HG03139 (cell line): ENCODE data around the gene NOP56.

Experiments used
- ATAC-seq: cut with Tn5 transposase; IDR thresholded peaks from one replicate; pipeline ENCODE4 v1.9.1; 2021; ENCODE audit not compliant: unreplicated experiment

Gene NOP56

DNA sequence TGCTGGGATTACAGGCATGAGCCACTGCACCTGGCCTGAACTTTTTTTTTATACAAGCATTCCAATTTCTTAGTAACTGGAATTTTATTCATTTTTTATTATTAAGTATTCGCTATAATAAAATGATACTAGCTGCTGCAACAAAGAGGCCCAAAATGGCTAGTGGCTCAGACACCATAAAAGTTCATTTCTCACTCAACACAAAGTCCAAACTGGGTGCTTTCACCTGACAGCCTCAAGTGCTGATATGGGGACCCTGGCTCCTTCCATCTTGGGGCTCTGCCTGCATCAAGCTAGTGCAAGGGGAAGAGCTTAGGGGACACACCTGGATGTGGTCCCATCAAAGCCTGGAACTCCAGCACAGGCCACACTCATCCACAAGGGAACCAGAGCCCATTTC lies 12.2 kb upstream of the NOP56 start:
- no peak for ATAC-seq

DNA sequence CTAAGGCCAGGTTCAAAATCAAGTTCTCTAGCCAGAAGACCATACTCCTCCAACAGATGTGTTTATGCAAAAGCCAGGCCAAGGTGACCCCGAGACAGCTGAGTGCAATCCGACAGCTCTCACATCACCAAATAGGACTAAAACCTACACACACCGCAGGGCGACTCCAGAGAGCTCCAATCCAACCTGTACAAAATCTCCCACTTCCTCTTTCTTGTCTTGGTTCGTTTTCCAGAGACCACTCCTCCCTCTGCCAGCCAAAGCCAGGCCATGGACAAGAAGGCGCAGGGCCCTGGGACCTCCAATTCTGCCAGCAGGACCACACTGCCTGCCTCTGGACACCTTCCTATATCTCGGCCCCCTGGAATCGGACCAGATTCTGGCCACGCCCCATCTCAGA lies 11.5 kb upstream of the NOP56 start:
- no peak for ATAC-seq

DNA sequence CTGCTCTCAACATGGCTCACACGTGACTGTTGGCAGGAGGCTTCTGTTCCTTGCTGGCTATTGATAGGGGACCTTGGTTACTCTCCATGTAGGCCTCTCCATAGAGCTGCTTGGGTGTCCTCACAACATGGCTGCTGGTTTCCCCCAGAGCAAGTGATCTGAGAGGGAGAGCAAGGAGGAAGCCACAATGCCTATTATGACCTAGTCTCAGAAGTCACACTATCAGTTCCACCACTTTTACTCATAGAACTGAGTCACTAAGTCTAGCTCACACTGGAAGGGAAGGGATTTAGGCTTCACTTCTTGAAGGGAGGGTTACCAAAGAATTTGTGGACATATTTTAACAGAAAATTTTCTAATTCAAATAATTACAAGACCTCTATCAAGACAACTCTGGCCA lies 8.7 kb upstream of the NOP56 start:
- ATAC-seq = no peak

DNA sequence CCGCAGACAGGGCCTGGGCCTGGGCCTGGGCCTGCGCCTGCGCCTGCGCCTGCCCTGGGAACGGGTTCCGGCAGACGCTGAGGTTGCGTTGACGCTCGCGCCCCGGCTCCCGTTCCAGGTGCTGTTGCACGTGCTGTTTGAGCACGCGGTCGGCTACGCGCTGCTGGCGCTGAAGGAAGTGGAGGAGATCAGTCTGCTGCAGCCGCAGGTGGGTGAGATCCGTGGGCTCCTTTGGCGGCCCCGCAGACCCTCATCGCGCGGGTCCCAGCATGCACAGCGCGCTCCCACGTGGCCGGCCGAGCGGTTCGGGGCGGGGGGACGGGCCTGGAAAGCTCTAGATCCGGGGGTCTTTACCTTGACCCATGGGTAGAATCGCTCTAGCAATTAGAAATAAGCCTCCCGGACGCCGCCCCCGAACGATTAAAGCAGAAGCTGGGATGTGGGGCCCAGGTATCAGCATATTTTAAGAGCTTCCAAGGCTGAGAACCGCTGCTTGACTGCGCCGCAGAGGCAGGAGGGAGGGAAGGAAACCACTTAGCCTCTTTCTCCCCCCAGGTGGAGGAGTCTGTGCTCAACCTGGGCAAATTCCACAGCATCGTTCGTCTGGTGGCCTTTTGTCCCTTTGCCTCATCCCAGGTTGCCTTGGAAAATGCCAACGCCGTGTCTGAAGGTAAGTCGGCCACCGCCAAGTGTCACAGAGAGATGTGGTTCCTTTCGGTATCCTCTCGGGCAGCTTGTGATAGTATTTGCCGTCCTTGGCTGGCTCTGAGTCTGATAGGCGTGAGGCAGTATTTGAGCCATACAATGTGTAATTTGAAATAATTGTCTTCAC lies 508 bp downstream of the NOP56 start:
- peak; percentile 32 for ATAC-seq

DNA sequence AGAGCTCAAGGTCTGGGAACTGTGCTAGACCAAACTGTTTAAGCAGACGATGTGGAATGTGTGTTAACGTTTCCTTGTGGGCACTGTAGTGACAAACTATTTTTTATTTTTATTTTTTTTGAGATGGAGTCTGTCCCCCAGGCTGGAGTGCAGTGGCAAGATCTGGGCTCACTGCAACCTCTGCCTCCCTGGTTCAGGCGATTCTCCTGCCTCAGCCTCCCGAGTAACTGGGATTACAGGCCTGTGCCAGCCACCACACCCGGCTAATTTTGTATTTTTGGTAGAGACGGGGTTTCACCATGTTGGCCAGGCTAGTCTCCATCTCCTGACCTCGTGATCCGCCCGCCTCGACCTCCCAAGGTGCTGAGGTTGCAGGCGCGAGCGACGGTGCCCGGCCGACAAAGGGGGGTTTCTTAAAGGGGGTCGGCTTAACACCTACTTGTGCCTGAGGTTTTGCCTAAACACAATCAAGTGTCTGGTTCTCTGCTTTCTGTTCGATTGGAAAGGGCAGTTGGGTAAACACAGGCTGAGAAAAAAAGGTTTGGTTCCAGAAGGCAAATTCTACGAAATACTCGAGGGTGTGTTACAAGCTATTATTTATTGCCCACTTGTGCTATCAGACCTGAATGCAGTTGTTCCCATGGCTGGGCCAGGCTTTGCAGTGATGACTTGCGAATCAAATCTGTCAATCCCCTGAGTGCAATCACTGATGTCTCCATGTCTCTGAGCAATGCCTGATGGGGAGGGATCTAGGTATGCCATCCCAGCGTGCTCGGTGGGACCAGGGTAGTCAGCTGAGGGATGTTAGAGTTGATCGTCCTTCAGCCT lies 1.3 kb downstream of the NOP56 start:
- ATAC-seq = no peak

DNA sequence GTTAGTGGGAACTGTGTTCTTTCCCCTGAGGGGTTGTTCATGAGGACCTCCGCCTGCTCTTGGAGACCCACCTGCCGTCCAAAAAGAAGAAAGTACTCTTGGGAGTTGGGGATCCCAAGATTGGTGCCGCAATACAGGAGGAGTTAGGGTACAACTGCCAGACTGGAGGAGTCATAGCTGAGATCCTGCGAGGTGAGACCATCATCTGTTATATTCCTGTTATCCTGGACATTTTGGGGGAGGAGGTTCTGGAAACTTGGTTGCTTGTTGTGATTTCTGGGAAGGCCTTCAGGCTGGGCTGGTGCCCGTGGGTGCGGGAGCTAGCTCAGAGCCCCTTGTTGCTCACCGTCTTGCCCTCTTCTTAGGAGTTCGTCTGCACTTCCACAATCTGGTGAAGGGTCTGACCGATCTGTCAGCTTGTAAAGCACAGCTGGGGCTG lies 2.0 kb downstream of the NOP56 start:
- ATAC-seq = no peak

DNA sequence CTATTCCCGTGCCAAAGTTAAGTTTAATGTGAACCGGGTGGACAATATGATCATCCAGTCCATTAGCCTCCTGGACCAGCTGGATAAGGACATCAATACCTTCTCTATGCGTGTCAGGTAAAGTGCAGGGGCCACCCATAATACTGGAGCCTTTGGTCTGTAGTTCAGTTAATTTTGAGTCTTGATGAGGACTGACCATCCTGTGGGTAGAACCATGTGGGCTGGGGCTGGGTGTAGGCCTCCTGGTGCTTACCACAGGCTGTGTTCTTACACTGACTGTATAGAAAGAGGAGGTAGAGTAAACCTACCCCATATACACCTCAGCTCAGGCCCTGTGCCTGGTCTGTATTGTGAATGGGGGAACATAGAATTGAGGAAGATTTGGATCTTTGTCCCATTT lies 2.4 kb downstream of the NOP56 start:
- ATAC-seq = no peak

DNA sequence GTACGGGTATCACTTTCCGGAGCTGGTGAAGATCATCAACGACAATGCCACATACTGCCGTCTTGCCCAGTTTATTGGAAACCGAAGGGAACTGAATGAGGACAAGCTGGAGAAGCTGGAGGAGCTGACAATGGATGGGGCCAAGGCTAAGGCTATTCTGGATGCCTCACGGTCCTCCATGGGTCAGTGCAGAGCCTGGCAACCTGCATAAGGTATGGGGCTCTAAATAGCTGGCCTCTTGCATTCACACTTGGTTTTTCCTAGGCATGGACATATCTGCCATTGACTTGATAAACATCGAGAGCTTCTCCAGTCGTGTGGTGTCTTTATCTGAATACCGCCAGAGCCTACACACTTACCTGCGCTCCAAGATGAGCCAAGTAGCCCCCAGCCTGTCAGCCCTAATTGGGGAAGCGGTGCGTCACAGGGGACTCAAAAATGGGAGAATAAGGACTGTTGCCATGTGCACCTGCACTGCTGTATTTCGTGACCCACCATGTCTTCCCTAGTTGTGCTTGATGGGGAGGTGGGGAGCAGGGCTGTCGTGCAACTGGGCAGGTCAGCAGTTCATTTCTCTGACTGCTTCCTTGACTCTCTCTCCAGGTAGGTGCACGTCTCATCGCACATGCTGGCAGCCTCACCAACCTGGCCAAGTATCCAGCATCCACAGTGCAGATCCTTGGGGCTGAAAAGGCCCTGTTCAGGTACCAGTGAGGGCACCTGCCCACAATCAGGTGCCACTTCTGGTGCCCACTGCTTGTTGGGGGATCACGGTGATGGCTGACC lies 3.1 kb downstream of the NOP56 start:
- ATAC-seq = no peak

DNA sequence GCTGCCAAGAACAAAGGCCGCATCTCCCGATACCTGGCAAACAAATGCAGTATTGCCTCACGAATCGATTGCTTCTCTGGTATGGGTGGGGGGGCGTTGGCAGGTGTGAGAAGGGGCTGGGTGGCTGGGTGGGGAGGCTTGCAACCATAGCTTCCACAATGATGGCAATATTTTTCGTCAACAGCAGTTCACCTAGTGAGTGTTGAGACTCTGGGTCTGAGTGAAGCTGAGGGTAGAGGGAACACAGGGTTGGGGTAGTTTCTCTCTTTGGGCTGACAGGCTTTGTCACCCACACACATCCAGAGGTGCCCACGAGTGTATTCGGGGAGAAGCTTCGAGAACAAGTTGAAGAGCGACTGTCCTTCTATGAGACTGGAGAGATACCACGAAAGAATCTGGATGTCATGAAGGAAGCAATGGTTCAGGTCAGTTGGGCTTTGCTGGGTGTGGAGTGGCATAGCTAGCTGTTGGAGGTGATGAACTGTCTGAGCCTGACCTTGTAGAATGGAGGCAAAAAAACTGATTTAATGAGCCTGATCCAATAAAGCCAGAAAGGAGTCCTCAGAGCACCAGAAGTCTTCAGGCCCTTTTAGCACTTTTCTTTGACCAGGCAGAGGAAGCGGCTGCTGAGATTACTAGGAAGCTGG lies 4.2 kb downstream of the NOP56 start:
- ATAC-seq = no peak

DNA sequence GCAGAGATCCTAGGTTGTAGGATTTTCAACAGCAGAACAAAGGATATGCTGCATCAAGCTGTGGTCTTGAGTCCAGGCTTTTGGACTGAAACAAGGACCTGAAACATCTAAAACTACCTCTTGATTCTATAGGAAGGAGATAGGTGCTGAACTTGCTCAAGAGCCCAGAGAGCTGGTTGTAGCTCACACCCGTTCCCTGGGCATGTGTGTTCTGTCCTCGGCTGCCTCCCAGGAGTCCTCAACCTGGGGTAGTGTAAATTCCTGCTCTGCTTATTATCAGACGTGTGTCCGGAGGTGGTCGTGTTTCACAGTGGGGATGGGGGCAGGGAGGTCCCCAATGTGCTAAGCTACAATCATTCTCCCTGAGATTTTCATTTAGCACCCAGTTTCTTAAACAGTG lies 4.8 kb downstream of the NOP56 start:
- no peak for ATAC-seq

DNA sequence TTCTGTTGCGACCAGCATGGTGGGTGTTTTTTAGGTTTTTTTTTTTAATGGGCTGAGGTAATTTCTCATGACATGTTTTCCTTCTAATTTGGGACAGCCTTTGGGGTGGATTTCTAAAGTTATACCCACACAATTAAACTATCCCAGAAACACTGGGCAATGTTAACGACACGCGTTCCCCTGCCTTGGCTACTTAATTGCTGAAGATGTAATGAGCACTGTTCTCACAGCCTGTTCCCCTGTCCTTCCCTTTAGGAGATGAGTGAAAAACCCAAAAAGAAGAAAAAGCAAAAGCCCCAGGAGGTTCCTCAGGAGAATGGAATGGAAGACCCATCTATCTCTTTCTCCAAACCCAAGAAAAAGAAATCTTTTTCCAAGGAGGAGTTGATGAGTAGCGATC lies 5.2 kb downstream of the NOP56 start:
- ATAC-seq = no peak

DNA sequence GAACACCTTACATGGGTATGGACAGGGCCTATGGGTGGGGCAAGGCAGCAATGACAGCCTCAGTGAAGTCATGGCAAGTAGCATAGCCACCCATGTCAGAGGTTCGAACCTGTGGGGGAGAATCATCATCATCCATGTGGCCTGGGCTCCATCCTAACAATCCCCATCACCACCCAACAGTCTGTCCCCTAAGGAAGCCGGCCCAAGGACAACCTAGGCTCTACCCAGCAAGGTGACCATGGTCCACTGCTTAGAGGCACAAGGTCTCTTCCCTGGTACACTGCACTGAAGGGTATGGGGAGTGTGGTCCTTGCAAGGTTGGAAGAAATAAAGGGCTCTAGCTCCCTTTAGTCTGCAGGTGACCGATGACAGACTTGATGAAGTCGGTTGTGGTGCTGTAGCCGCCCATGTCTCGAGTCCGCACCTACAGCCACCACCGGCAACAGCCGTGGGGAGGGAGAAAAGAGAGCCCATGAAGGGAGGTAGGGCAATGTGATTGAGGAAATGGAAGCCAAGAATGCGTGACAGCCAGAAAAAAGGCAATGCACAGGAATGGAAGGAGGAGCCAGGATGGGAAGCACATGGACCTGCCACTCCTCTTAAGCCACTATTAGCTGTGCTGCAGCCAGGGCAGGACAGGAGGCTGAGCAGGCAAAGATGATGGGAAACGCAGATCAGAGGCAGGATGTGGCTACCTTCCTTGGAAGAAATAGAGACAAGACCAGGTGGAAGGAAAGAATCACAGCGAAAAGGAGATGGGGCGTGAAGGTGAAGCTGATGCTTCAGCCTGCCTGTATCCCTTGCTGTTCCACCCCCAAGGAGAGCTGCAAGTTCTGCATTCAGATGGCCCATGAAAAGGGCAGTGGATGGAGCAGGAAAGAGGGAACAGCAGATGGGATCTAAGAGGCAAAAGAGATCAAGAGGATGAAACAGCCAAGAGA lies 6.3 kb downstream of the NOP56 start:
- no peak for ATAC-seq

DNA sequence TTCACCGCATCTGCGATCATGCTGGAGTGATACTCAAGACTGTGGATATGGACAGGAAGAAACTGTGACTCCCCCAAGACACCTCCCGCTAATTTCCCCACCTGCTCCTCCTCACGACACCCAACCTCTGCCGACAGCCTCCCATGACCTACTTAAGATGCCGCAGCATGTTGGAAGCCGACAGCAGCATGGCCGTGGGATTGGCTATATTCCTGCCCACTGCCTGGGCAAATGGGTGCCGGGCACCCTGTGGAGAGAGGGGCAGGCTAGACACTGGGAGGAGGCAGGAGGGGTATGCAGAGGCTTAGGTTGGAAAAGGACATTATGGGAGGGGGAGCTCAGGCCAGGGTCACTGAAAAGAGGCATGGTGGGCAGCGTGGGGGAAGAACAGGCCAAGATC lies 7.1 kb downstream of the NOP56 start:
- no peak for ATAC-seq

DNA sequence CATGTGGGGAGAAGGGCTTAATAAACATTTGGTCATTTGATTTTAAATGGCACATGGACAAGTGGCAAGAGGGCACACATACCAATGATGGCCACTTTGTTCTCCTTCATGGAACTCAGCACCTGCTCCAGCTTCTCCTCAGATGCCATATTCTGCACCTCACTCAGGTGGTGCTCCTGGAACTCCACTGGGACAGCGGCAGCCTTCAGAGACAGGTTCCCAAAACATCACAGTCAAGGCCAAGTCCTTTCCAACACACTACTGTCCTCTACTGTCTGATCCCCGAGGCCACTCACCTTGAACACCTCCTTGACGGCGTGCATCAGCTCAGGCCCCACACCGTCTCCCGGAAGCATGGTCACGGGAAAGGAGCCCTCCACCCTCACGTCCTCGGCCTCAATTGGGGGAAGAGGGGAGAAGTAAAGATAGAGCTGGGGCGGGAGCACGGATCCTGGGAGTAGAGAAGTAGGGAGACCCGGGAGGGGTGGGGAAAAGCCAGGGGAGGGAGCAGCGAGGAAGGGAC lies 11.0 kb downstream of the NOP56 start:
- no peak for ATAC-seq

DNA sequence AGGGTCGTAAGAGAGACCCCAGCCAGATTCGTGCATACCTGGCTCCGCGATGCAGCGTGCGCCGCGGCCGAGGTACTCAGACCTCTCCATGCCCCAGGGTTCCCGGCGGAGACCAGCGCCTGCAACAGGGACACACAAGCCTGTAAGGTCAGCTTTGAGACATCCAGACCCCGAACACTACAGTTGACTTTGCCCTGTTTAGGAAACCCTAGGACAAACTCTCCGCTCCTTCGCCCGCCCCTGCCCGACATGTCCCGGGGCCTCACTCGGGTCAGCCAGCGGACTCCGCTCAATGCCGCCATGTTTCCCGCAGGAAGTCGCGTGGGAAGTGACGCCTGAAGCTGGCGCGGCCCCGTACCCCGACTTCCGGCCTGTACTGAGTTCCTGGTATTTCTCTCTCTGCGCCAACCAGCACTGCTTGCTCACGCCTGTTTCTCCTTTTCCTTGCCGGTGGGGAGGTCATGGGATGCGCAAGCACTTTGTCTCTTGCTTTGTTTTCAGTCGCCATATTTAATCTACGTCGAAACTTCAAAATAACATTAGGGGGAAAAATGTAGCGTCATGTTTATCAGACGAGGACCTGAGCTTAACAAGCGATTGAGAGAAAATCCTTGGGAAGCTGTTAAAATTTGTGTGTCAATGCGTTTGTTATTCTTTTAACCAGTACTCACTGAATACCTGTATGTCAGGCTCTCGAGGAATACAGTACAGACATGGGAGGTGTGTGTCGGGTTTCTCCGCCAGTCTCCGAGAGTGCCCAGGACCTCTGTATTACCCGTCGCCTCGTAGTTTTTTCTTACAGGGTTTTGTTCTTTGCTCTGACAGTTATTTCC lies 11.7 kb downstream of the NOP56 start, which contains the start of gene IDH3B:
IDH3B (minus strand) TSS at position 330 of the 833 bp plus-strand sequence; CDS start at position 302, 28 bp downstream.
- peak; percentile 68 for ATAC-seq

DNA sequence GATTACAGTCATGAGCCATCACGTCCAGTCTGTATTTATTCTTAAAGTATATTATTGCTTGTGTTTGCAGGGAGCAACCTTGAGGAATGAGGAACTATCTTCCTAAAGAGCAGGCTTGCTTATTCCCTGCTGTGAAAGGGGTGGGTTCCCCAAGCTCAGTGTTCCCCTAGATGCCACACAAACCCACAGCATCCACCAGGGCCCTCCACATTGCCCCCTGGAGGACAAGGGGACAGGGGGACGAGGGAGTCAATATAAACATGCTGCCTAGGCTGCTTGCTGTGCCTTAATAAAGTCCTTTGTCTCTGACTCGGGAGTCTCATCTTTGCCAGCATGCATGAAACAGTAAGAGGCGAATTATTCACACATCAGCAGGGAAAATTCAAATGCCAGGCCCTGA lies 19.5 kb downstream of the NOP56 start:
- ATAC-seq = no peak

DNA sequence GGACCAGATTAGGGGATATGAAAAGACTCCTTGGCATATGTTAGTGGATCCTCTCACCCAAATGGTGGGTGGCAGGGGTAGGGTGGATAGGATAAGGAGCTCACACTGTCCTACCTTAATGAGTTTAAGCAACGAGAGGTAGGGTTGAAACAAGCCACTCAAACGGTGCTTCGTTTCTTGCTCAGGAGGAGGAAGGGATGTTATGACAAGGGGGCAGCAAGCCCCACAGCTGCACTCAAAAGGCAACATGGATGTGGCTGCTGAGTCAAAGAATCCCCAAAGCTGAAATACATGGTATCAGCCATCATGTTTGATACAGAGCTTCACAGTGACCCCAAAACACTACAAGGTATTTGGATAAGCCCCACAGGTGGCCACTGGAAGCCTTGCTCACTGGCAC lies 20.0 kb downstream of the NOP56 start:
- no peak for ATAC-seq

DNA sequence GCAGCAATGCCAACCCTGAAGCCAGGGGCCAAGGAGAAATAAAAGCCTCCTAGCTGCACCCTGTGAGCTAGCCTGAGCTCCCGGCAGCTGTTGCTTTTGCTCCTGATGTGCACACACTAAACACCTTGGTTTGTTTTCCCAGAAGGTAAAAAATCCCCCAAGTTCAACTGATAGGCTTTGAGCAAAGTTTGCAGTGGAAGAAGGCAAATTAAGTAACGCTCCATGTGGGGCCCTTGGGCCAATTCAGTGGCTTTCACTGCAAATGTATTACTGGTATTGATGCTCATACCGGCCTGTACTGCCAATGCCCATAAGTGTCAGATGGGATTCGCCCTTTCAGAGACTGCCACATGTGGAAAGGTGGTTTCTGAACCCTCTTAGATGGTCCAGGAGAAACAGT lies 21.0 kb downstream of the NOP56 start:
- no peak for ATAC-seq

DNA sequence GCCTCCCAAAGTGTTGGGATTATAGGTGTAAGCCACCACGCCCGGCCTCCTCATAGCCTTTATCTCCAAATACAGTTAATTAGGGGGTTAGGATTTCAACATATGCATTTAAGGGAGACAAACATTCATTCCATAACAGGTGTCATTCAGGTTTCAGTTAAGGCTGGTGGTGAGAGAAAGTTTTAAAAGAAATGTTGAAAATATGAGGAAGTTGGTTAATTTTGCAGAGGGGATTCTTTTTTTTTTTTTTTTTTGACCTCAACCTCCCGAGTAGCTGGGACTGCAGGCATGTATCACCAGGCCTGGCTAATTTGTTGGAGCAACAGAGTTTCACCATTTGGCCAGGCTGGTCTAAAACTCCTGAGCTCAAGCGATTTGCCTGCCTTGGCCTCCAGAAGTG lies 27.6 kb downstream of the NOP56 start:
- no peak for ATAC-seq
